HepG2 (cell line): ENCODE measurements around the gene MAP3K8. TPM values are rescaled to one million over a fixed set of nuclear protein-coding genes. Genes with fewer than 3 reads are reported as not detected.
A peak's percentile ranks its signal among the peaks of the same experiment; 100 is the strongest.

Source experiments
- ATAC-seq: fragments of 200-7000 bp; cut with Tn5 transposase; 3 replicates; pipeline ENCODE4 v1.9.1; 2020; ENCODE audit warnings: mild to moderate bottlenecking, moderate library complexity
- BruUV-seq: library from RNA; stranded (reverse); fragments of 400-500 nt; replicated peaks from 2 replicates; lab custom pipeline; 2021; lab: Mats Ljungman, UMichigan
- CTCF ChIA-PET: fragments of 300-600 bp; formaldehyde crosslinking; extraction: SDS; loops from one replicate; lab custom pipeline; 2021; ENCODE audit warnings: low total read pairs, inconsistent platforms, low intra/inter-chr PET ratio; lab: Yijun Ruan, JAX
- POLR2A ChIA-PET: fragments of 350-600 bp; sonication (Branson Sonifier 250); formaldehyde crosslinking; loops from one replicate; lab custom pipeline; 2020; ENCODE audit warnings: antibody characterized with exemption, inconsistent platforms; lab: Yijun Ruan, JAX
- DNase-seq: peaks from one replicate; pipeline ENCODE4 v3.0.0-alpha.2; 2015; ENCODE audit warnings: low spot score
- FAIRE-seq: peaks from 3 replicates; lab custom pipeline; 2011; peaks lifted over from hg19 to GRCh38; lab: Jason Lieb, UNC
- H2AFZ ChIP-seq: one replicate; pipeline ENCODE4 v1.6.1; 2011; ENCODE audit warnings: low read length, inconsistent platforms
- H3K27ac ChIP-seq: fragments of 300-600 bp; 3 replicates; pipeline ENCODE4 v1.8.0; 2011; ENCODE audit warnings: mixed run types, mild to moderate bottlenecking, mixed read lengths, low read length, inconsistent platforms; ENCODE audit not compliant: insufficient read depth; ENCODE audit errors: extremely low read length
- H3K27me3 ChIP-seq, 2 experiments: fragments of 200-600 bp in 1 of 2; 2 replicates in 1 of 2; 3 replicates in 1 of 2; pipeline versions ENCODE4 v1.6.0 to v1.8.0; 2011; ENCODE audit warnings: low read length in 2 of 2, mild to moderate bottlenecking in 2 of 2, moderate library complexity in 2 of 2, inconsistent platforms in 1 of 2; ENCODE audit not compliant: insufficient read depth in 2 of 2, control insufficient read depth in 1 of 2
- H3K36me3 ChIP-seq, 2 experiments: fragments of 200-600 bp in 1 of 2; replicated peaks in 1 of 2; 2 replicates in 1 of 2; 3 replicates in 1 of 2; pipeline versions ENCODE4 v1.5.1 to v1.8.0; 2011; ENCODE audit warnings: low read length in 2 of 2, inconsistent platforms in 1 of 2; ENCODE audit not compliant: insufficient read depth in 2 of 2, control insufficient read depth in 1 of 2
- H3K4me1 ChIP-seq: 2 replicates; pipeline ENCODE4 v1.5.1; 2012; ENCODE audit warnings: low read length, inconsistent platforms; ENCODE audit not compliant: insufficient read depth
- H3K4me2 ChIP-seq: 2 replicates; pipeline ENCODE4 v1.6.0; 2011; ENCODE audit warnings: low read depth, low read length, inconsistent platforms
- H3K4me3 ChIP-seq, 3 experiments: fragments of 200-600 bp in 1 of 3; sonication (generic), shearing (Covaris generic) in 1 of 3; replicated peaks in 1 of 3; 2 replicates each; pipeline ENCODE4 v1.5.1; 2011 to 2016; ENCODE audit warnings: low read length in 3 of 3, inconsistent platforms in 2 of 3, low read depth in 2 of 3, mild to moderate bottlenecking in 2 of 3, control low read depth in 1 of 3, mixed read lengths in 1 of 3; ENCODE audit not compliant: insufficient read depth in 1 of 3
- H3K79me2 ChIP-seq: one replicate; pipeline ENCODE4 v1.6.1; 2011; ENCODE audit warnings: low read length, inconsistent platforms; ENCODE audit not compliant: insufficient read depth
- H3K9ac ChIP-seq: 2 replicates; pipeline ENCODE4 v1.6.0; 2011; ENCODE audit warnings: mild to moderate bottlenecking, low read depth, low read length, inconsistent platforms; ENCODE audit not compliant: insufficient read depth
- H3K9me3 ChIP-seq: 2 replicates; pipeline ENCODE4 v1.5.1; 2012; ENCODE audit warnings: mild to moderate bottlenecking, low read length
- H4K20me1 ChIP-seq: 2 replicates; pipeline ENCODE4 v1.6.0; 2011; ENCODE audit warnings: inconsistent platforms, mild to moderate bottlenecking, low read length, moderate library complexity; ENCODE audit not compliant: insufficient read depth
- DPF2 ChIP-seq: sonication (generic); formaldehyde crosslinking; IDR thresholded peaks from 2 replicates; pipeline ENCODE4 v1.4.0; 2020; ENCODE audit warnings: mild to moderate bottlenecking, low read depth, missing genetic modification reagents, borderline replicate concordance
- E2F5 ChIP-seq: sonication (generic); formaldehyde crosslinking; conservative IDR thresholded peaks from 2 replicates; pipeline ENCODE4 v1.4.0; 2020; ENCODE audit warnings: missing genetic modification reagents
- HMGA1 ChIP-seq: sonication (generic); formaldehyde crosslinking; conservative IDR thresholded peaks from 2 replicates; pipeline ENCODE4 v1.4.0; 2020; ENCODE audit warnings: missing genetic modification reagents
- KLF9 ChIP-seq: IDR thresholded peaks from 2 replicates; pipeline ENCODE4 v1.6.1; 2016; ENCODE audit warnings: low read depth
- KMT2A ChIP-seq: sonication (generic); formaldehyde crosslinking; IDR thresholded peaks from 2 replicates; pipeline ENCODE4 v1.4.0; 2020; ENCODE audit warnings: missing genetic modification reagents
- MEF2D ChIP-seq: sonication (generic); formaldehyde crosslinking; IDR thresholded peaks from 2 replicates; pipeline ENCODE4 v1.5.1; 2020; ENCODE audit warnings: mild to moderate bottlenecking, missing genetic modification reagents
- TOPORS ChIP-seq: sonication (generic); formaldehyde crosslinking; IDR thresholded peaks from 2 replicates; pipeline ENCODE4 v1.8.0; 2023; ENCODE audit warnings: mild to moderate bottlenecking, missing genetic modification reagents
- ZC3H4 ChIP-seq: sonication (generic); formaldehyde crosslinking; IDR thresholded peaks from 2 replicates; pipeline ENCODE4 v1.4.0; 2020; ENCODE audit warnings: missing genetic modification reagents, borderline replicate concordance
- ZFP90 ChIP-seq: sonication (generic); formaldehyde crosslinking; IDR thresholded peaks from 2 replicates; pipeline ENCODE4 v1.8.0; 2022; ENCODE audit warnings: missing genetic modification reagents, mild to moderate bottlenecking, inconsistent platforms, borderline replicate concordance
- ZNF816 ChIP-seq: sonication (generic); formaldehyde crosslinking; IDR thresholded peaks from 2 replicates; pipeline ENCODE4 v1.8.0; 2022; ENCODE audit warnings: missing genetic modification reagents, mild to moderate bottlenecking, borderline replicate concordance
- WGBS: methylation state at CpG from one replicate; pipeline ENCODE4 v1.1.6; 2017; ENCODE audit warnings: low lambda C conversion rate; 5-methylcytosine and 5-hydroxymethylcytosine counted together
- in situ Hi-C: cut with HindIII; loops from 2 replicates; pipeline ENCODE4 v1.10.0; 2017; ENCODE audit warnings: low pct_unique_long_range_greater_than_20kb; ENCODE audit not compliant: extremely low pct_ligation_motif_present
- intact Hi-C: fragments of 100-400 bp; cut with micrococcal nuclease; formaldehyde crosslinking; loops from one replicate; pipeline ENCODE4 v1.10.0; 2022; ENCODE audit not compliant: unreplicated experiment
- polyA plus RNA-seq, 8 experiments: library from polyadenylated mRNA; depleted of rRNA in 3 of 8; stranded (reverse) in 7 of 8; unstranded in 1 of 8; fragments of >200 nt; fragmentation: Illumina TruSeq in 4 of 8; extraction: Trizol in 4 of 8; gene quantifications; 2 replicates each; pipeline versions ENCODE4 v1.2.1 to v1.2.3, GENCODE V29; 2011 to 2016; ENCODE audit warnings: low read depth in 4 of 8, missing spikeins in 1 of 8, mixed read lengths in 1 of 8; ENCODE audit not compliant: insufficient read depth in 1 of 8
- total RNA-seq, 5 experiments: library from RNA; depleted of rRNA; stranded (reverse); fragments of >200 nt; fragmentation: Illumina TruSeq; extraction: Trizol; gene quantifications; 2 replicates each; pipeline ENCODE4 v1.2.3, GENCODE V29; 2016; ENCODE audit warnings: low read depth in 1 of 5
- TF ChIP-seq, protein P1 (sequence below): sonication (generic); IDR thresholded peaks from 2 replicates; pipeline ENCODE4 v1.6.1; 2016; ENCODE audit warnings: low read depth, borderline replicate concordance
- TF ChIP-seq, protein P2 (sequence below): IDR thresholded peaks from 2 replicates; pipeline ENCODE4 v1.6.1; 2012; ENCODE audit warnings: low read length, improper control_type of control experiment
- TF ChIP-seq, protein P3 (sequence below): sonication (generic); formaldehyde crosslinking; IDR thresholded peaks from 2 replicates; pipeline ENCODE4 v1.4.0; 2020; ENCODE audit warnings: mild to moderate bottlenecking, low read depth, missing genetic modification reagents

MAP3K8 gene
- total and polyA plus RNA-seq, 2 of the 13 experiments (the other 11 are each of a cell fraction or from before 2014, with no cell fraction given): 19.3 to 37.9 TPM

DNA sequence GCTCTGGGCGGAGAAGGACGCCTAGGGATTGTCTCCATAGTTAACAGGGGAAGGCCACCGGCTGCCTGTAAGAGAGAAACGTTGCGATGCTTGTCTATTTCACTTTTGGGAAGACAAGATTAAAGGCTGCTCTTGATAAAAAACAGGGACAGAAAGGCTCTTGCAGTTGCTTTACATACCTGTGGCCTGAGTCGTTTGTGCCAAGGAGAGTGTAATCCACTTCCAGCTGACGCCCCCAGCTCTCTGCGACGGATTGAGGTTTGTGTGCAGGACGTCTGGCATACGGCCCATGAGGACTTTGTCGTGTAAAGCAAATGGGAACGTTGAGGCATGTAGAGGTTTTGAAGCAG, 1.1 kb downstream of the MAP3K8 start:
- WGBS: 0% methylated on average over 13 of the region's 13 CpGs
- Histone ChIP-seq H2AFZ (no peak overlapping the region), H3K79me2 (peaks cover 52% of the 10 kb centered on the region), H3K4me2 (peak overlapping the region; percentile 95), H4K20me1 (peaks cover 29% of the 10 kb centered on the region), H3K4me3 (peak overlapping the region; percentile 93 to 97 (median 96)), H3K27ac (peak overlapping the region; percentile 97), H3K36me3 (peaks cover 0 to 12% of the 10 kb centered on the region in 2 experiments; a peak in 3 of 5 replicates), H3K4me1 (peaks cover 62% of the 10 kb centered on the region), H3K9ac (peak overlapping the region; percentile 88), H3K27me3 (no peaks in the 10 kb centered on the region; a peak in 1 of 5 replicates), H3K9me3 (no peaks in the 10 kb centered on the region)
- in situ Hi-C loops: loop anchor here (25.0 kb wide), 1 partner anchor 1502 kb away; the partner anchor contains the start of gene ARHGAP12
- peak; percentile 8 for FAIRE-seq
- CTCF ChIA-PET: no interaction called here
- TF ChIP-seq, protein P1, sequence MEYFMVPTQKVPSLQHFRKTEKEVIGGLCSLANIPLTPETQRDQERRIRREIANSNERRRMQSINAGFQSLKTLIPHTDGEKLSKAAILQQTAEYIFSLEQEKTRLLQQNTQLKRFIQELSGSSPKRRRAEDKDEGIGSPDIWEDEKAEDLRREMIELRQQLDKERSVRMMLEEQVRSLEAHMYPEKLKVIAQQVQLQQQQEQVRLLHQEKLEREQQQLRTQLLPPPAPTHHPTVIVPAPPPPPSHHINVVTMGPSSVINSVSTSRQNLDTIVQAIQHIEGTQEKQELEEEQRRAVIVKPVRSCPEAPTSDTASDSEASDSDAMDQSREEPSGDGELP: peak; percentile 28; the same call in 1 of the 2 replicates
- TF ChIP-seq, protein P2, sequence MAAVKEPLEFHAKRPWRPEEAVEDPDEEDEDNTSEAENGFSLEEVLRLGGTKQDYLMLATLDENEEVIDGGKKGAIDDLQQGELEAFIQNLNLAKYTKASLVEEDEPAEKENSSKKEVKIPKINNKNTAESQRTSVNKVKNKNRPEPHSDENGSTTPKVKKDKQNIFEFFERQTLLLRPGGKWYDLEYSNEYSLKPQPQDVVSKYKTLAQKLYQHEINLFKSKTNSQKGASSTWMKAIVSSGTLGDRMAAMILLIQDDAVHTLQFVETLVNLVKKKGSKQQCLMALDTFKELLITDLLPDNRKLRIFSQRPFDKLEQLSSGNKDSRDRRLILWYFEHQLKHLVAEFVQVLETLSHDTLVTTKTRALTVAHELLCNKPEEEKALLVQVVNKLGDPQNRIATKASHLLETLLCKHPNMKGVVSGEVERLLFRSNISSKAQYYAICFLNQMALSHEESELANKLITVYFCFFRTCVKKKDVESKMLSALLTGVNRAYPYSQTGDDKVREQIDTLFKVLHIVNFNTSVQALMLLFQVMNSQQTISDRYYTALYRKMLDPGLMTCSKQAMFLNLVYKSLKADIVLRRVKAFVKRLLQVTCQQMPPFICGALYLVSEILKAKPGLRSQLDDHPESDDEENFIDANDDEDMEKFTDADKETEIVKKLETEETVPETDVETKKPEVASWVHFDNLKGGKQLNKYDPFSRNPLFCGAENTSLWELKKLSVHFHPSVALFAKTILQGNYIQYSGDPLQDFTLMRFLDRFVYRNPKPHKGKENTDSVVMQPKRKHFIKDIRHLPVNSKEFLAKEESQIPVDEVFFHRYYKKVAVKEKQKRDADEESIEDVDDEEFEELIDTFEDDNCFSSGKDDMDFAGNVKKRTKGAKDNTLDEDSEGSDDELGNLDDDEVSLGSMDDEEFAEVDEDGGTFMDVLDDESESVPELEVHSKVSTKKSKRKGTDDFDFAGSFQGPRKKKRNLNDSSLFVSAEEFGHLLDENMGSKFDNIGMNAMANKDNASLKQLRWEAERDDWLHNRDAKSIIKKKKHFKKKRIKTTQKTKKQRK: no peak
- no peak for TF ChIP-seq DPF2
- TF ChIP-seq E2F5: no peak
- TF ChIP-seq KLF9 (CRISPR knock-in tag): no peak
- no peak for TF ChIP-seq ZNF816
- TF ChIP-seq, protein P3, sequence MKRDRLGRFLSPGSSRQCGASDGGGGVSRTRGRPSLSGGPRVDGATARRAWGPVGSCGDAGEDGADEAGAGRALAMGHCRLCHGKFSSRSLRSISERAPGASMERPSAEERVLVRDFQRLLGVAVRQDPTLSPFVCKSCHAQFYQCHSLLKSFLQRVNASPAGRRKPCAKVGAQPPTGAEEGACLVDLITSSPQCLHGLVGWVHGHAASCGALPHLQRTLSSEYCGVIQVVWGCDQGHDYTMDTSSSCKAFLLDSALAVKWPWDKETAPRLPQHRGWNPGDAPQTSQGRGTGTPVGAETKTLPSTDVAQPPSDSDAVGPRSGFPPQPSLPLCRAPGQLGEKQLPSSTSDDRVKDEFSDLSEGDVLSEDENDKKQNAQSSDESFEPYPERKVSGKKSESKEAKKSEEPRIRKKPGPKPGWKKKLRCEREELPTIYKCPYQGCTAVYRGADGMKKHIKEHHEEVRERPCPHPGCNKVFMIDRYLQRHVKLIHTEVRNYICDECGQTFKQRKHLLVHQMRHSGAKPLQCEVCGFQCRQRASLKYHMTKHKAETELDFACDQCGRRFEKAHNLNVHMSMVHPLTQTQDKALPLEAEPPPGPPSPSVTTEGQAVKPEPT (CRISPR knock-in tag): no peak
- TF ChIP-seq HMGA1 (CRISPR knock-in tag): no peak
- no peak for TF ChIP-seq ZC3H4 (CRISPR knock-in tag)
- TF ChIP-seq TOPORS (CRISPR knock-in tag): no peak
- TF ChIP-seq KMT2A (CRISPR knock-in tag): 0 out of 2 replicates have a peak, but pooled peaks have one; percentile 4
- TF ChIP-seq ZFP90: no peak
- TF ChIP-seq MEF2D (CRISPR knock-in tag): no peak
- intact Hi-C loops: loop anchor here (1.0 kb wide), 1 partner anchor 99 kb away; no protein-coding TSS in a partner anchor
- ATAC-seq: no peak
- TSS peak; percentile 49 for BruUV-seq
- POLR2A ChIA-PET: interaction anchor here (1.3 to 3.6 kb wide), 5 partner anchors 8 to 170 kb away, joined by 4 to 53 read pairs (median 27); no protein-coding TSS in a partner anchor
- DNase-seq: no peak
